ENCODE measurements around the gene SPEM1.

SPEM1 gene

DNA sequence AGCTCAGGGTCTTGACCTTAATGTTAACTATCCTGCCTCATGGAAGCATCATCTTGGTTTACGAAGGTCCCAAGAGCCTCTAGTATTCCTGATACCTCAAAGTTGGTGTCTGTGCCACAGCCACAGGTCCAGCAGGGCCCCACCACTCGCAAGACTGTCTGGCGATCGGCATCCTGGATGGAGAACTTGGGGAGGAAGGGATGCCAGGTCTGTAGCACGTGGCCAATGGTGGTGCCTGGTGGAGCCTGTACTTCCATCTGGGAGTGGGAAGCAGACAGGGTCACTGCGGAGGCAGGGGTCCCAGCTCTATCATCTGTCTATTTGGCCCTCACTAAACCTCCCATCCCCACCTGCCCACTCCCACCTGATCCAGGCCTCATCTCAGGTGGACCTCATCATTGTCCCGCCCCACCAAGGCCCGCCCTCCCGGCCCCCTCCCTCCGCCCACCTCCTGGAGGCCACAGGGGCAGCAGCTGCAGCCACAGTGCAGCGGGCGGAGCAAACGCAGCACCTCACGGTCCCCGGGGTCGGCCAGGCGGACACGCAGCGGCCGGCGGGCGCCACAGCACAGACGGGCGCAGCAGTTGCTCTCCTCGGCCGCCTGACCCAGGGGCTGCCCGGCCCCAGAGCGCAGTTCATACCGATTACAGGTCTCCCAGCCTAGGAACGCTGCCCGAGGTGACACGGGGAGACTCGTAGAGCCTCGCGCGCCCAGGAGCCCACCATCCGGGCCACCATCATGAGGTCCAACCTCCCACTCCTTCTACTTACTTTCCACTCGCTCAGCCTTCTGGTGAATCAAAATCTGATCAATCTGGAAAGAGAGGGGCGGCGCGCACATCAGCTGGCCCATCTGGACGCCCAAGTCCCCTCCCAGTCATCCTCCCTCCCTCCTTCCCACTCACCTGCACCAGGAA lies 27.2 kb upstream of the SPEM1 start:
- TF ChIP-seq GATA3 (IDR thresholded peaks at IDR 0.05; ENCODE audit: low read depth, low read length) (no peak), GATA2 (IDR thresholded peaks at IDR 0.05; ENCODE audit: low read depth, low read length) (no peak)

DNA sequence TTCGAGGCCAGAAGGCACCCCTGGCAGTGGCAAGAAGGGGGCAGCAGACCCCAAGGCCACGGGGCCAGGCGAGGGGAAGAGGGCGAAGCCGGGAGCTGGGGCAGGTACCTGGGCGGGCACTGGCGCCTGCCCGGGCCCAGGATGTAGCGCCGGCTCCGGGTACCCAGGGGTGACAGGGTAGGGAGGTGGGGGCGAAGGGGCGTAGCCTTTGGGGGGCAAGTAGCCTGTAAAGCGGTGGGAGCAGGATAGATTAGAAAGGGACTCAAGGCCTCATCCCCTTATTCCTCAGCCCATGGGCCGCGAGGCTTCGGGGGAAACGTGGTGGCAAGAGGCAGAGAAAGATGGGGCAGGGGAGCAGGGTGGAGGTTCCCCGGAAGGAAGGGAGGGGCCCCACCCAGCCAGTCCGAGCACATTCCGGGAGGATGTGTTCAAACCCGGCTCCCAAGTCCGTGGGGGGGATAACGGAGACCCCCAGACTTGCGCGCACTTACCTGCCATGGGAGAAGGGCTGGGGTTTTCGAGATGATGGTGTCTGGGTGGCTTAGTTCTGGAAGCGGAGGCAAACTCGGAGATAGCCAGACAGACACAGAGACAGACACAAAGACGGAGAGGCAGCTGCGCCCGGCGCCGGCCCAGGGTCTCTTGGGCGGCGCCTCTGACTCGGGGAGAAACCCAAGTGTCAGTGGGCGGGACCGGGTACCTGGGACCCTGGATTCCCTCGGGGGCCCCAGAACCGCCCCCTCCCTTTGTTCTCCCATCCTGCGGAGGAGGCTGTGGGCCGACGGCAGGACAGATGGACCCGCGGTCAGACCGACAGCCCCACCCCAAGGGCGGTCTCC lies 26.3 kb upstream of the SPEM1 start:
- TF ChIP-seq GATA3 (IDR thresholded peaks at IDR 0.05; ENCODE audit: low read depth, low read length), result no peak
- TF ChIP-seq GATA2 (IDR thresholded peaks at IDR 0.05; ENCODE audit: low read depth, low read length), result no peak

DNA sequence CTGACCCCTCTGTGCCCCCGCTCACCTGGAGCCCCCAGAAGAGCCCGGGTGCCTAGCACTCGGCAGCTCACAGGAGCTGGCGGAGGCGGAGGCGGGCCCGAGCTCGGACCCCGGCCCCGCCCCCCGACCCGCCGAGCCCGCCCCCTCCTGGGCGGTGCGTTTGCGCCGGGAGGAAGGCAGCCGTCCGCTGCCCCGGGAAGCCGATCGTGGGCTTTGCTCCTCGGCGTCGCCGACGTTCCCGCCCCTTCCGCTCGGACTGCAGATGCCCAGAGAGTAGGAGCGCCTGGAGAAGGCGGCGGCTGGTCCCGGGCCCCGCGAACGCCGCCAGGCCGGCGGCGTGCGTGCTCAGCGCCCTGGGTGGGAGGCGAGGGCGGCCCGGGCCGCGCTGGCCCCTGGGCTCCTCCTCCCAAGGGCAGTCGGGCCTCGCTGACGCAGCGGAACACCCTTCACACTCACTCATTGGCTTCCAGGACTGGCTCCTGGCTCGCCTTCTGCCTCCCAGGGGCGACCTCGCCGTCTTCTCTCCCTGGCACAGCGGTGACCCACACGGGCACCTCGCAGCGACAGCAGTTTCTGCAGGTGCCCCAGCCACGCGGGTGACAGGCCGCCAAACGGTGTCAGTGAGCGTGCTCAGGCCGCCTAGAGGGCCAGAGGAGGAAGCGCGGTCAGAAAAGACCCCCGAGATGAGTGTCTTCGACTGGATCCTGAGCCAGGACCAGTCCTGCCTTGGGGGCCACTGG lies 25.5 kb upstream of the SPEM1 start, which contains the start of gene PLSCR3:
PLSCR3 (minus strand) TSS at position 74 of the 740 bp plus-strand sequence. CDS start 415 bp downstream, outside the sequence.
- no peak for TF ChIP-seq GATA2 (IDR thresholded peaks at IDR 0.05; ENCODE audit: low read depth, low read length)
- no peak for TF ChIP-seq GATA3 (IDR thresholded peaks at IDR 0.05; ENCODE audit: low read depth, low read length)

DNA sequence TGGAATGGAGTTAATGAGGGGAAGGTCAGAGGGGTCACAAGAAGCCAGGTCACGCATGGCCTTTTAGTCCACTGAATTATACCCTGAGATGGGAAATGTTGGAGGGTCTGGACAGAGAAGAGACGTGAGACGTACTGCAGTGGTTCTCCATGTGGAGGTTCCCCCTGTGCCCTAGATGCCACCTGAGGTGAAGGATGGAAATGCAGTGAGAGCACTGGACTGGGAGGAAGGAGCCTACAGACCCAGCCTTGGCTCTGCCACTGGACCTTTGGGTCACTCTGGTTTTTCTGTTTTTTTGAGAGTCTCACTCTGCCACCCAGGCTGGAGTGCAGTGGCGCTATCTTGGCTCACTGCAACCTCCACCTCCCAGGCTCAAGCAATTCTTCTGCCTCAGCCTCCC lies 24.0 kb upstream of the SPEM1 start:
- TF ChIP-seq GATA2 (IDR thresholded peaks at IDR 0.05; ENCODE audit: low read depth, low read length) (no peak), GATA3 (IDR thresholded peaks at IDR 0.05; ENCODE audit: low read depth, low read length) (no peak)

DNA sequence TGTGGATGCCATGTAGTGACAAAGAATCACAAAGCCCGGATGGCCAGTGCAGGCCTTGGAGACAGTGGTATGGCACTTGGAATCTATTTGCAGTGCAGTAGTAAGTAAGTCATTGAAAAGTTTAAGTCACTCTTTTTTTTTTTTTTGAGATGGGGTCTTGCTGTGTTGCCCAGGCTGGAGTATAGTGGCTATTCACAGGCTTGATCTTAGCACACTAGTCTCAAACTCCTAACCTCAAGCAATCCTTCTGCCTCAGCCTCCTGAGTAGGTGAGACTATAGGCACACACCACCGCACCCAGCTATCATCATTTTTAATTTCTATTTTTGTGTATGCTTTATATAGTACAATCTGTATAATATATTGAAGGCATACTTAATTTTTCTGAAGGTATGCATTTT lies 21.5 kb upstream of the SPEM1 start:
- TF ChIP-seq GATA2 (IDR thresholded peaks at IDR 0.05; ENCODE audit: low read depth, low read length), result no peak
- TF ChIP-seq GATA3 (IDR thresholded peaks at IDR 0.05; ENCODE audit: low read depth, low read length), result no peak

DNA sequence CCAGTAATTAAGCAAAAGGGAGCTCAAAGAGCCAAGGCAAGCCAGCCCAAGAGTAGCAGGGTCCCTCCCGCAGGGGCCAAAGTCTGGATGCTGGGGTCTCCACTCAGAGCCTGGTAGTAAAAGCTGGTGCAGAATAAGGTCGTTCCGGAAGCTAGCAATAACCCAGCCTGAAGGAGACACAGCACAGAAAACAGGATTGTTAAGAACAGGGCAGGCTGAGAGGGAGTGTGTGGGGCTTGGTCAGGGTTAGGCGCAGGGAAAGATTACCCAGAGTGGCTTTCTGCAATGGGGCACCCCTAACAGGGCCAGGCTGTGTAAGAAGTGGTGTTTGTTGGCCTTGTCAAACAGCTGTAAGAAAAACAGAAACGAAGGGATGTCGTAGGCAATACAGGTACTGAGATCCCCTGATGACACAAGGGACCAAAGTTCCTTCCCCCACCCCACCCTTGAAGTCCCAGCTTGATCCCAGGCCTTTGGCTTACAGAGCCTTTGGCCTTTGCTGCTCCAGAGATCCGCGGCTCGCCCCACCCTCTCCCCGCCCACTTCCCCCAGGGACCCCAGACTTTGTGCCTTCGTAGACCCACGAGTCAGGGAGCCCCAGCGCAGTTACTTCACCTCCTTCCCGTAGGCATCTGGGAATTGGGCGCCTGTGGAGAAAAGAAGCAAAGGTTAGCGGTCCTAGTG lies 16.9 kb upstream of the SPEM1 start:
- TF ChIP-seq GATA3 (IDR thresholded peaks at IDR 0.05; ENCODE audit: low read depth, low read length) (no peak), GATA2 (IDR thresholded peaks at IDR 0.05; ENCODE audit: low read depth, low read length) (no peak)

DNA sequence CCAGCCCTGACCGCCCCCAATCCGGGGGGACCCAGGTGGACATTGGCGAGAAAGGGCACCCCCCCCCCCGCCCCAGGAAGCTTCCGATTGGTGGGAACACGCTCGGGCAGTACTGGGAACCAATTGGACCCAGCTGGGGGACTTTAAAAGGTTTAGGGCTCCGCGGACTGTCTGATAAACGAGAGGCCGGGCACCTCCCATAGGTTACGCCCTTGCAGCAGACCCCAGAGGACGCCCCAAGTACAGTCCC lies 16.5 kb upstream of the SPEM1 start:
- no peak for TF ChIP-seq GATA2 (IDR thresholded peaks at IDR 0.05; ENCODE audit: low read depth, low read length)
- no peak for TF ChIP-seq GATA3 (IDR thresholded peaks at IDR 0.05; ENCODE audit: low read depth, low read length)

DNA sequence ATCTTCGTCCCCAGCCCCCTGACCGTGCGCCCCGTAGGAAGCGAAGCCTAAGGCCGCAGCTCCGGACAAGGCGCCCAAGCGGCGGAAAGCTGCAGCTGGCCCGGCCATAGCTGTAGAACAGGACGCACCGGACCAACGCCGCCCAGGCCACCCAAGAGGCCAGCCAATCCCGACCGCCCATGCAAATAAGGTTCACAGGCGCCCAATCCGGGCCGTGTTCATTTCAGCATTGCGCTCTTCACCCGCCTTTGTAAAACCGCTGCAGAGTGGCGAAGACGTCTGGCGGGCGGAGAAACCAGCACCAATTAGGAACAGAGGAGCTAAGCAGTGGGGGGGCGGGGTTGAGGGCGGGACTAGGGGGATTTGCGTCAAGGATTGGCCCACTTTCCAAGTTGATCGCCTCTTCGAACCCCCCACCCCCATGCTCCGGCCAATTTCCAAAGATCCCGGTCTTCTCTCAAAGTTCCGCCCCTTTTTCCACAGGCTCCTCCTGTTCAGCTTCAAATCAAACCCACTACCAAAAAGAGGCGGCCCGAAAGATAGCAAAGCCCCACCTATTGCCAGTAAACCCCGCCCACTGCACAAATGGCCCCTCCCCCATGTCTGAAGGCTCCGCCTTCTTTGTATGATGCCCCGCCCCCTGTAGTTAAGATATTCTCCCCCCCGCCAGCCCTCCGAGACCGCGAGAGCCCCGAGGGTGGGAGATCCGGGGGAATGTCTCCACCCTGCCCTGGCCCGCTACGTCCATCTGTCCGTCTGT lies 16.0 kb upstream of the SPEM1 start, which contains the start of gene TMEM256:
TMEM256 (minus strand) TSS at position 121 of the 760 bp plus-strand sequence; CDS start at position 108, 13 bp downstream.
- TF ChIP-seq GATA3 (IDR thresholded peaks at IDR 0.05; ENCODE audit: low read depth, low read length), result no peak
- TF ChIP-seq GATA2 (IDR thresholded peaks at IDR 0.05; ENCODE audit: low read depth, low read length), result no peak

DNA sequence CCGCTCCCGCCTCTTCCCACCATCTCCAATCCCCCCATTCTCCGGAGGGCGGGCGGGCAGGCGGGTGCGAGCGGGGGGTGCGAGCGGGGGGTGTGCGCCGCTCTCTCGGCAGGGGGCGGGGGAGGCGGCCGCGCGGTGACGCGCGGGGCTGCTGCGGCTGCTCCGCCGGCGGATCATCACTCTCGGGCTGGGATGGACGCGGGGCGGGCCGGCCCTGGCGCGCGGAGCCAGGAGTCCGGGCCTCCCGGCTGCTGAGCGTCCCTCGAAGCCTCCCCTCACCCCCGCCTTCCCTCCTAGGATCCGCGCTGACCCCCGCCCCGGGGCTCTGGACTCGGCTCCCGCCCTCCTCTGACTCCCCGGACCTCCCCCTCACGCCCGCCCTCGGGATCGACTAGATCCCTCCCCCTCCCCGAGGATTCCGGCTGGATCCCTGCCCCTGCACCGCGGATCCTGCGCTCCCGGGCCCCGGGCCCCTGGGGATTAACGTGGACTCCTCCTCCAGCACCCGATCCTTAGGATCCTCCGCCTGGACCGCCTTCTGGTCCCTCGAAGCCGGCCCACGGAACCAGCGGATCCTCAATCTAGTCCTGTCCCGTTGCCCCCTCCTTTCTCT lies 15.3 kb upstream of the SPEM1 start:
- TF ChIP-seq GATA3 (IDR thresholded peaks at IDR 0.05; ENCODE audit: low read depth, low read length), result no peak
- TF ChIP-seq GATA2 (IDR thresholded peaks at IDR 0.05; ENCODE audit: low read depth, low read length), result no peak

DNA sequence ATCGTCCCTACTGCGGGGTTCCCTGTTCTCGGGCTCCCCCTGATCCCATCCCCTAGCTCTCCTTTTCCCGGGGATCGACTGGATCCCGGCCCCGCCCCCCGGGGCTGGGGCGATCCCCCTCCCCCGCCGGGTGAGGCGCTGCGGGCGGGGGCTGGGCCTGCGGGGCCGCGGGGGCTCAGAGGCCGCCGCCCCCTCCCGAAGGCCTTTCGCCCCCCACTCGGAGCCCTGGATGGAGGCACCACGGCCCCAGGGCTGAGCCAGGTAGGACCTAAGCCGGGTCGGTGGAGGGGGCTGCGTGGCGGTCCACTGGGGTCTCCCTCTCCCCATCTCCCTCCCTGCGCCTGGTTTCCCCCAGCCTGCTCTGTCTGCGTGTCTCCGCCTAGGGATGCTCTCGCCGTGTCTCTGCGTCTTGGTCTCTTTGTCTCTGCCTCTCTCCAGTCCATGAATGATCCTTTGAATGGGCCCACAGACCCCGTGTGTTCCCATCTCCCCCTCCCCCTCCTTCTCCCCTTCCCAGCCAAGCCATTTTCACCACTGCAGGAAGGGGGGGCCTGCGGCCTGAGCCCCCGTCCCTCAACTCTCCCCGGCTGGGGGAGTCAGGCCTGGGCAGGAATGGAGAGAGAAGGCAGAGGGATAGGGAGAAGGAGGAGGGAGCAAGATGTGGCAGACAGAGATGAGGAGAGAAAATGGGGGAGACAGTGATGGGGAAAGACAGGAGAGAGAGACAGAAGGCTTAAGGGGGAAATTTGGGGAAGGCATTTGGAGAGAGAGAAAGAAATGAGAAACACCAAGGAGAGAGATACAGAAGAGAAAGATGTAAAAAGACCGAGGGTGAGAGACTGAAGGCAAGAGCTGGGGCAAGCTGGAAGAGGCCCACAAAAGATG lies 14.5 kb upstream of the SPEM1 start:
- no peak for TF ChIP-seq GATA2 (IDR thresholded peaks at IDR 0.05; ENCODE audit: low read depth, low read length)
- no peak for TF ChIP-seq GATA3 (IDR thresholded peaks at IDR 0.05; ENCODE audit: low read depth, low read length)

DNA sequence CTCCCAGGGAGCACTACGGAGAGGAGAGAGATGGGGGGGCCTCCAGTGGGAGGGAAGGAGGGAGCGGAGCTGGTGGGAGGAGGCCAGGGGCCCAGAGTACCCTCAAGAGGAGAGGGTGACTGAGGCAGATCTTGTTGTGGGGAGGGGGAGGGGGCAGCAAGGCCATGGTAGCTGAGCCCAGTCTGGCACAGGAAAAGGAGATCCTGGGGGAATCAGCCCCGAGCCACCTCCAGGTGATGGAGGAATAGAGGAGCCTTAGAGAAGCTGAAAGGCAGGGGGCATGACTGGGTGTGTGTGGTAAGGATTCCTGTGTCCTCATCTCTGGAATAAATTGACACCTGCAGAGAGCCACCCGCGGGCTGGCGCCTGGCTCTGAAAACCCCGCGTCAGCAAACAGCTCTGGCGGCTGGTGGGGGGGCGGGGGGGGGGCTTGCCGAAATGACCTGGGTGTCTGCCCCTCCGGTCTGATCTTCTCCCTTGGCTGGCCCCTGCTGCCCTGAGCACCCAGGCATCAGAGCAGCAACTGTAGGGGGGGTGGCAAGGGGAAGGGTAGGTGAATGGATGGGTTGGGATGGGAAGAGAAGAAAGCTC lies 13.8 kb upstream of the SPEM1 start:
- TF ChIP-seq GATA2 (IDR thresholded peaks at IDR 0.05; ENCODE audit: low read depth, low read length) (no peak), GATA3 (IDR thresholded peaks at IDR 0.05; ENCODE audit: low read depth, low read length) (no peak)

Measured in SH-SY5Y (cell line).